ENCODE data around the gene S100A1.
A peak's percentile ranks its signal among the peaks of the same experiment; 100 is the strongest.
"Not testable (repeated sequence)": the region's sequence is repeated elsewhere in the genome, so short reads cannot be mapped to it uniquely, and the experiment has no call there.

The S100A1 gene

GRCh38 chr1:153667439-153667838 lies 39.2 kb downstream of the S100A1 start:
- Histone ChIP-seq H3K4me3 (ENCODE audit: low read depth in 1 of 2, low read length in 2 of 2) (no peak overlapping the region), H3K27ac (ENCODE audit: low read depth, low read length) (no peak overlapping the region), H3K9ac (ENCODE audit: low read depth in 1 of 2, low read length in 2 of 2) (no peak overlapping the region), H3K9me3 (ENCODE audit: control insufficient read depth in 1 of 2, low read length in 2 of 2) (no peaks in the 10 kb centered on the region), H3K27me3 (ENCODE audit: control insufficient read depth in 1 of 2, insufficient read depth in 2 of 2, low read length in 2 of 2) (no peaks in the 10 kb centered on the region), H3K4me1 (ENCODE audit: control insufficient read depth in 1 of 2, insufficient read depth in 2 of 2, low read length in 2 of 2) (peaks cover 8 to 11% of the 10 kb centered on the region in 2 donors), H3K36me3 (ENCODE audit: control insufficient read depth in 1 of 2, insufficient read depth in 2 of 2, low read length in 2 of 2) (peaks cover 39 to 66% of the 10 kb centered on the region in 2 donors)

GRCh38 chr1:153668672-153669071 lies 40.4 kb downstream of the S100A1 start:
- peaks cover 30 to 55% of the 10 kb centered on the region in 2 donors for H3K36me3 ChIP-seq (ENCODE audit: control insufficient read depth in 1 of 2, insufficient read depth in 2 of 2, low read length in 2 of 2)
- not testable (repeated sequence) for H3K9ac ChIP-seq (ENCODE audit: low read depth in 1 of 2, low read length in 2 of 2); H3K4me3 ChIP-seq (ENCODE audit: low read depth in 1 of 2, low read length in 2 of 2); H3K9me3 ChIP-seq (ENCODE audit: control insufficient read depth in 1 of 2, low read length in 2 of 2); H3K27me3 ChIP-seq (ENCODE audit: control insufficient read depth in 1 of 2, insufficient read depth in 2 of 2, low read length in 2 of 2); H3K27ac ChIP-seq (ENCODE audit: low read depth, low read length)
- H3K4me1 ChIP-seq (ENCODE audit: control insufficient read depth in 1 of 2, insufficient read depth in 2 of 2, low read length in 2 of 2): peaks cover 8 to 11% of the 10 kb centered on the region in 2 donors

GRCh38 chr1:153669606-153670005 lies 41.4 kb downstream of the S100A1 start:
- H3K4me3 ChIP-seq (ENCODE audit: low read depth in 1 of 2, low read length in 2 of 2): peak overlapping the region; percentile 87 to 94
- H3K9ac ChIP-seq (ENCODE audit: low read depth in 1 of 2, low read length in 2 of 2): peak overlapping the region; percentile 79 to 97
- no peaks in the 10 kb centered on the region for H3K27me3 ChIP-seq (ENCODE audit: control insufficient read depth in 1 of 2, insufficient read depth in 2 of 2, low read length in 2 of 2)
- H3K4me1 ChIP-seq (ENCODE audit: control insufficient read depth in 1 of 2, insufficient read depth in 2 of 2, low read length in 2 of 2): peaks cover 8 to 11% of the 10 kb centered on the region in 2 donors
- no peak overlapping the region for H3K27ac ChIP-seq (ENCODE audit: low read depth, low read length)
- H3K9me3 ChIP-seq (ENCODE audit: control insufficient read depth in 1 of 2, low read length in 2 of 2): no peaks in the 10 kb centered on the region
- H3K36me3 ChIP-seq (ENCODE audit: control insufficient read depth in 1 of 2, insufficient read depth in 2 of 2, low read length in 2 of 2): peaks cover 29 to 46% of the 10 kb centered on the region in 2 donors

GRCh38 chr1:153670257-153670858 lies 42.1 kb downstream of the S100A1 start:
- Histone ChIP-seq H3K27me3 (ENCODE audit: control insufficient read depth in 1 of 2, insufficient read depth in 2 of 2, low read length in 2 of 2) (no peaks in the 10 kb centered on the region), H3K27ac (ENCODE audit: low read depth, low read length) (peak overlapping the region; percentile 68), H3K36me3 (ENCODE audit: control insufficient read depth in 1 of 2, insufficient read depth in 2 of 2, low read length in 2 of 2) (peaks cover 21 to 38% of the 10 kb centered on the region in 2 donors), H3K9ac (ENCODE audit: low read depth in 1 of 2, low read length in 2 of 2) (peak overlapping the region; percentile 79 to 97), H3K4me3 (ENCODE audit: low read depth in 1 of 2, low read length in 2 of 2) (peak overlapping the region; percentile 87 to 94), H3K4me1 (ENCODE audit: control insufficient read depth in 1 of 2, insufficient read depth in 2 of 2, low read length in 2 of 2) (peaks cover 8 to 11% of the 10 kb centered on the region in 2 donors), H3K9me3 (ENCODE audit: control insufficient read depth in 1 of 2, low read length in 2 of 2) (no peaks in the 10 kb centered on the region)

- Histone ChIP-seq H3K9me3 (ENCODE audit: control insufficient read depth in 1 of 2, low read length in 2 of 2) (no peaks in the 10 kb centered on the region), H3K27ac (ENCODE audit: low read depth, low read length) (peak within 1 kb of the TSS; percentile 68), H3K4me3 (ENCODE audit: low read depth in 1 of 2, low read length in 2 of 2) (peak within 1 kb of the TSS; percentile 87 to 94), H3K27me3 (ENCODE audit: control insufficient read depth in 1 of 2, insufficient read depth in 2 of 2, low read length in 2 of 2) (no peaks in the 10 kb centered on the region), H3K9ac (ENCODE audit: low read depth in 1 of 2, low read length in 2 of 2) (peak within 1 kb of the TSS; percentile 79 to 97), H3K36me3 (ENCODE audit: control insufficient read depth in 1 of 2, insufficient read depth in 2 of 2, low read length in 2 of 2) (peaks cover 17 to 31% of the 10 kb centered on the region in 2 donors), H3K4me1 (ENCODE audit: control insufficient read depth in 1 of 2, insufficient read depth in 2 of 2, low read length in 2 of 2) (peaks cover 8 to 11% of the 10 kb centered on the region in 2 donors)
Measured at GRCh38 chr1:153670859-153671627, 42.8 kb downstream of the S100A1 start, which contains the start of gene ILF2. ILF2 (minus strand) TSS chr1:153670993; CDS start chr1:153670922, 71 bp downstream.

- Histone ChIP-seq H3K4me1 (ENCODE audit: control insufficient read depth in 1 of 2, insufficient read depth in 2 of 2, low read length in 2 of 2) (peaks cover 8 to 11% of the 10 kb centered on the region in 2 donors), H3K27ac (ENCODE audit: low read depth, low read length) (peak overlapping the region; percentile 63), H3K36me3 (ENCODE audit: control insufficient read depth in 1 of 2, insufficient read depth in 2 of 2, low read length in 2 of 2) (peaks cover 12 to 24% of the 10 kb centered on the region in 2 donors), H3K9ac (ENCODE audit: low read depth in 1 of 2, low read length in 2 of 2) (peak overlapping the region; percentile 44 to 64), H3K4me3 (ENCODE audit: low read depth in 1 of 2, low read length in 2 of 2) (peak overlapping the region; percentile 64 to 94)
- H3K9me3 ChIP-seq (ENCODE audit: control insufficient read depth in 1 of 2, low read length in 2 of 2); H3K27me3 ChIP-seq (ENCODE audit: control insufficient read depth in 1 of 2, insufficient read depth in 2 of 2, low read length in 2 of 2): not testable (repeated sequence)
Measured at GRCh38 chr1:153671628-153672353, 43.6 kb downstream of the S100A1 start.

GRCh38 chr1:153673511-153673910 lies 45.3 kb downstream of the S100A1 start:
- Histone ChIP-seq H3K4me1 (ENCODE audit: control insufficient read depth in 1 of 2, insufficient read depth in 2 of 2, low read length in 2 of 2) (peaks cover 16 to 21% of the 10 kb centered on the region in 2 donors), H3K36me3 (ENCODE audit: control insufficient read depth in 1 of 2, insufficient read depth in 2 of 2, low read length in 2 of 2) (peaks cover under 1 to 6% of the 10 kb centered on the region in 2 donors), H3K9ac (ENCODE audit: low read depth in 1 of 2, low read length in 2 of 2) (no peak overlapping the region), H3K9me3 (ENCODE audit: control insufficient read depth in 1 of 2, low read length in 2 of 2) (no peaks in the 10 kb centered on the region), H3K27me3 (ENCODE audit: control insufficient read depth in 1 of 2, insufficient read depth in 2 of 2, low read length in 2 of 2) (peaks cover 7 to 8% of the 10 kb centered on the region in 2 donors), H3K27ac (ENCODE audit: low read depth, low read length) (no peak overlapping the region), H3K4me3 (ENCODE audit: low read depth in 1 of 2, low read length in 2 of 2) (no peak overlapping the region)

- H3K4me1 ChIP-seq (ENCODE audit: control insufficient read depth in 1 of 2, insufficient read depth in 2 of 2, low read length in 2 of 2): peaks cover 18 to 22% of the 10 kb centered on the region in 2 donors
- no peaks in the 10 kb centered on the region for H3K9me3 ChIP-seq (ENCODE audit: control insufficient read depth in 1 of 2, low read length in 2 of 2)
- peak overlapping the region; percentile 35 to 64 for H3K4me3 ChIP-seq (ENCODE audit: low read depth in 1 of 2, low read length in 2 of 2)
- no peaks in the 10 kb centered on the region for H3K36me3 ChIP-seq (ENCODE audit: control insufficient read depth in 1 of 2, insufficient read depth in 2 of 2, low read length in 2 of 2)
- peaks cover 30 to 41% of the 10 kb centered on the region in 2 donors for H3K27me3 ChIP-seq (ENCODE audit: control insufficient read depth in 1 of 2, insufficient read depth in 2 of 2, low read length in 2 of 2)
- H3K27ac ChIP-seq (ENCODE audit: low read depth, low read length): no peak overlapping the region
- no peak overlapping the region for H3K9ac ChIP-seq (ENCODE audit: low read depth in 1 of 2, low read length in 2 of 2)
Measured at GRCh38 chr1:153677718-153678518, 49.7 kb downstream of the S100A1 start.

GRCh38 chr1:153678519-153679336 lies 50.5 kb downstream of the S100A1 start, which contains the start of gene NPR1:
NPR1 (plus strand) TSS chr1:153678688; CDS start chr1:153679109, 421 bp downstream.
- H3K27me3 ChIP-seq (ENCODE audit: control insufficient read depth in 1 of 2, insufficient read depth in 2 of 2, low read length in 2 of 2): peaks cover 30 to 41% of the 10 kb centered on the region in 2 donors
- peaks cover 18 to 22% of the 10 kb centered on the region in 2 donors for H3K4me1 ChIP-seq (ENCODE audit: control insufficient read depth in 1 of 2, insufficient read depth in 2 of 2, low read length in 2 of 2)
- no peaks in the 10 kb centered on the region for H3K9me3 ChIP-seq (ENCODE audit: control insufficient read depth in 1 of 2, low read length in 2 of 2)
- peak within 1 kb of the TSS; percentile 35 to 64 for H3K4me3 ChIP-seq (ENCODE audit: low read depth in 1 of 2, low read length in 2 of 2)
- H3K36me3 ChIP-seq (ENCODE audit: control insufficient read depth in 1 of 2, insufficient read depth in 2 of 2, low read length in 2 of 2): no peaks in the 10 kb centered on the region
- H3K9ac ChIP-seq (ENCODE audit: low read depth in 1 of 2, low read length in 2 of 2): peak within 1 kb of the TSS in 1 of 2 donors; percentile 12
- H3K27ac ChIP-seq (ENCODE audit: low read depth, low read length): no peak within 1 kb of the TSS

Data from duodenal mucosa (tissue), 2 donors.